ENCODE results near the gene ZIC4. TPM values are rescaled to one million over a fixed set of nuclear protein-coding genes. Genes with fewer than 3 reads are reported as not detected.

The ZIC4 gene
- total and polyA plus RNA-seq, 3 experiments from 2014 or later: not detected

Other genes with a start within 250 kb of the ZIC4 start
- gene ZIC1, start 2.8 kb upstream of the ZIC4 start, total RNA-seq: not detected
- gene ZIC1, start 2.8 kb upstream of the ZIC4 start, polyA plus RNA-seq: not detected